Measurements from ENCODE around the gene EDDM13. TPM values are rescaled to one million over a fixed set of nuclear protein-coding genes. Genes with fewer than 3 reads are reported as not detected.
"Not testable (repeated sequence)": the region's sequence is repeated elsewhere in the genome, so short reads cannot be mapped to it uniquely, and the experiment has no call there.

EDDM13 gene
- not detected for total RNA-seq
- under 1 TPM in 1 of 2 donors, not detected in 1; 0.28 TPM for polyA plus RNA-seq
- long read RNA-seq, donor 1, partial matches to known transcripts: 0 of 5 reads
- long read RNA-seq, donor 1, other reads (novel, unspliced or antisense): 5 of 5 reads
- long read RNA-seq, donor 2: 0 reads
- long read RNA-seq, donor 3, partial matches to known transcripts: 0 of 2 reads
- long read RNA-seq, donor 3, other reads (novel, unspliced or antisense): 2 of 2 reads

GRCh38 chr19:56272161-56272798 is at the start of gene EDDM13:
EDDM13 (plus strand) TSS chr19:56272748; CDS start chr19:56272835, 87 bp downstream.
- TF ChIP-seq EP300 (IDR thresholded peaks at IDR 0.05): no peak
- no peak for TF ChIP-seq POLR2A (IDR thresholded peaks at IDR 0.05)
- no peak for TF ChIP-seq CTCF (IDR thresholded peaks at IDR 0.05)
- H3K9me3 ChIP-seq: peaks cover 0 to 4% of the 10 kb centered on the region in 2 donors

GRCh38 chr19:56222901-56223300 is 49.6 kb upstream of the EDDM13 start:
- no peaks in the 10 kb centered on the region for H3K4me1 ChIP-seq (ENCODE audit: insufficient read depth)
- 73 to 82% (median 78%) methylated on average over 6 of the region's 6 CpGs for WGBS, 3 donors
- DNase-seq: no peak
- intact Hi-C loops (cut with DNase I): no loop called here
- no peaks in the 10 kb centered on the region for H3K36me3 ChIP-seq
- H3K4me3 ChIP-seq: no peak overlapping the region
- H3K27me3 ChIP-seq: no peaks in the 10 kb centered on the region
- no peaks in the 10 kb centered on the region for H3K9me3 ChIP-seq
- no peak for TF ChIP-seq CTCF (IDR thresholded peaks at IDR 0.05)
- no peak overlapping the region for H3K27ac ChIP-seq

More at GRCh38 chr19:56272161-56272798, at the start of gene EDDM13:
- Histone ChIP-seq H3K4me3 (no peak within 1 kb of the TSS), H3K4me1 (ENCODE audit: insufficient read depth) (no peaks in the 10 kb centered on the region), H3K27ac (no peak within 1 kb of the TSS), H3K27me3 (no peaks in the 10 kb centered on the region), H3K36me3 (no peaks in the 10 kb centered on the region)
- 36 to 62% (median 44%) methylated on average over 6 of the region's 6 CpGs for WGBS, 3 donors
- DNase-seq: no peak
- intact Hi-C loops (cut with DNase I): no loop called here

- H3K4me1 ChIP-seq (ENCODE audit: insufficient read depth): no peaks in the 10 kb centered on the region
- H3K27ac ChIP-seq: no peak overlapping the region
- intact Hi-C loops (cut with DNase I): no loop called here
- no peaks in the 10 kb centered on the region for H3K36me3 ChIP-seq
- no peak overlapping the region for H3K4me3 ChIP-seq
- H3K27me3 ChIP-seq: no peaks in the 10 kb centered on the region
- no peaks in the 10 kb centered on the region for H3K9me3 ChIP-seq
- DNase-seq: no peak
- no peak for TF ChIP-seq EP300 (IDR thresholded peaks at IDR 0.05)
- TF ChIP-seq CTCF (IDR thresholded peaks at IDR 0.05): no peak
- TF ChIP-seq POLR2A (IDR thresholded peaks at IDR 0.05): no peak
- WGBS, 3 donors: 89 to 91% (median 89%) methylated on average over 9 of the region's 9 CpGs
Observed at GRCh38 chr19:56223481-56223880, 49.1 kb upstream of the EDDM13 start.

DNA sequence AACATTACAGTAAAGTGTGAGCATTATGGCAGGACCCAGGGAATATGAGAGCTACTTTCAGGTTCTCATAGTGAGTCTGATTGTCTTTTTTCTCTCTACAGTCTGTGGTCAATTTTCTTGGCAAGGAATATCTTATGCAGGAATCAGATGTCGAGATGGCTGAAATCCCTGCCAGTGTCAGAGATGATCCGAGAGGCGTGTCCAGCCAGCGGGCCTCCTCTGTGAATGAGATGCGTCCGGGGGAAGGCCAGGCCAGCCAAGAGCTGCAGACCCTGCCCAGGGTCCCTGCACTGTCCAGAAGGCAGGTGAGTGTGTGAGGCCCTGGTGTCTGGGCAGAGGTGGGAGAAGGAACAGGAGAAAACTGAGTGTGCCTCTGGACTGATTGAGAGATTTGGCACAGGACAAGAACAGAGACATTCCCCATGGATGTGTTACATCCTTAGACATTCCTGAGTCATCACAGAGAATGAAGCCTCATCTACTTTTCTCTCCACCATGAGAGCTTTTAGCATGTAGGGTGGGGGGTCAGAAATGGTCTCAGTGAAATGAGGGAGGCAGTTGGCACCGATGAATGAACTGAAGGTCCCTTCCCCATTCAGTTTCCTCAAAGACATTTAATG is 27.3 kb upstream of the EDDM13 start:
- Histone ChIP-seq H3K27ac (no peak overlapping the region), H3K9me3 (no peaks in the 10 kb centered on the region), H3K36me3 (no peaks in the 10 kb centered on the region), H3K4me1 (ENCODE audit: insufficient read depth) (no peaks in the 10 kb centered on the region), H3K4me3 (no peak overlapping the region), H3K27me3 (no peaks in the 10 kb centered on the region)
- WGBS, 3 donors: 81 to 83% (median 82%) methylated on average over 7 of the region's 7 CpGs
- DNase-seq: no peak
- intact Hi-C loops (cut with DNase I): loop anchor here in 1 of 4 donors (5.0 kb wide), 1 partner anchor 107 kb away; no protein-coding TSS in a partner anchor
- TF ChIP-seq POLR2A (IDR thresholded peaks at IDR 0.05) (no peak), CTCF (IDR thresholded peaks at IDR 0.05) (no peak), EP300 (IDR thresholded peaks at IDR 0.05) (no peak)

- H3K27me3 ChIP-seq; DNase-seq; H3K36me3 ChIP-seq; H3K4me1 ChIP-seq (ENCODE audit: insufficient read depth); H3K4me3 ChIP-seq; H3K9me3 ChIP-seq; H3K27ac ChIP-seq: not testable (repeated sequence)
- 67 to 70% (median 70%) methylated on average over 4 of the region's 4 CpGs for WGBS, 3 donors
- intact Hi-C loops (cut with DNase I): loop anchor here in 1 of 4 donors (5.0 kb wide), 1 partner anchor 107 kb away; no protein-coding TSS in a partner anchor
Observed at GRCh38 chr19:56245764-56246163, 26.8 kb upstream of the EDDM13 start.

- DNase-seq; H3K27ac ChIP-seq; H3K9me3 ChIP-seq; H3K4me1 ChIP-seq (ENCODE audit: insufficient read depth); H3K4me3 ChIP-seq; H3K36me3 ChIP-seq; H3K27me3 ChIP-seq: not testable (repeated sequence)
- 95 to 96% (median 95%) methylated on average over 8 of the region's 8 CpGs for WGBS, 3 donors
- intact Hi-C loops (cut with DNase I): loop anchor here in 1 of 4 donors (5.0 kb wide), 1 partner anchor 103 kb away; no protein-coding TSS in a partner anchor
Observed at GRCh38 chr19:56248736-56249338, 23.7 kb upstream of the EDDM13 start.

Data from ovary (tissue), 10 donors.